HepG2 (cell line): ENCODE measurements around the gene TTC39B.

Experiments
- HCFC1 ChIP-seq: fragments of 150-350 bp; IDR thresholded peaks from 2 replicates; pipeline ENCODE4 v1.6.1; 2014; ENCODE audit warnings: low read depth, low read length
- MED1 ChIP-seq: sonication (generic); formaldehyde crosslinking; IDR thresholded peaks from 2 replicates; pipeline ENCODE4 v1.4.0; 2020; ENCODE audit warnings: missing genetic modification reagents
- POLR2AphosphoS5 ChIP-seq: IDR thresholded peaks from 2 replicates; pipeline ENCODE4 v1.6.1; 2012; ENCODE audit warnings: low read depth, low read length

GRCh38 chr9:15116130-15116580 lies 190.9 kb downstream of the TTC39B start:
- TF ChIP-seq MED1 (CRISPR knock-in tag): no peak
- TF ChIP-seq POLR2AphosphoS5: no peak
- no peak for TF ChIP-seq HCFC1
